DOHH2 (cell line): ENCODE measurements around the gene CKM.

Experiments used
- H3F3A ChIP-seq: fragments of 200-600 bp; sonication (generic), shearing (Covaris generic); 2 replicates; pipeline ENCODE4 v1.6.0; 2016; ENCODE audit warnings: antibody characterized with exemption, mild to moderate bottlenecking; ENCODE audit not compliant: control insufficient read depth, insufficient read depth
- H3K27ac ChIP-seq: fragments of 200-600 bp; sonication (generic); 2 replicates; pipeline ENCODE4 v1.5.1; 2014; ENCODE audit warnings: low read depth, mild to moderate bottlenecking, low read length, moderate library complexity
- H3K27me3 ChIP-seq: fragments of 200-600 bp; sonication (generic); 2 replicates; pipeline ENCODE4 v1.6.1; 2014; ENCODE audit warnings: mild to moderate bottlenecking, low read length, mixed read lengths; ENCODE audit not compliant: control insufficient read depth
- H3K36me3 ChIP-seq: fragments of 200-600 bp; sonication (generic); 2 replicates; pipeline ENCODE4 v1.6.1; 2014; ENCODE audit warnings: mild to moderate bottlenecking, low read length, moderate library complexity, mixed read lengths; ENCODE audit not compliant: control insufficient read depth
- H3K4me1 ChIP-seq: fragments of 200-600 bp; sonication (generic); 2 replicates; pipeline ENCODE4 v1.6.1; 2014; ENCODE audit warnings: mild to moderate bottlenecking, low read length, mixed read lengths; ENCODE audit not compliant: control insufficient read depth
- H3K4me2 ChIP-seq: fragments of 200-600 bp; sonication (generic); 2 replicates; pipeline ENCODE4 v1.6.0; 2014; ENCODE audit warnings: mild to moderate bottlenecking, low read length, moderate library complexity
- H3K4me3 ChIP-seq: fragments of 200-600 bp; sonication (generic); 2 replicates; pipeline ENCODE4 v1.5.1; 2014; ENCODE audit warnings: mild to moderate bottlenecking, low read length, mixed read lengths
- H3K79me2 ChIP-seq: fragments of 200-600 bp; sonication (generic); 2 replicates; pipeline ENCODE4 v1.6.1; 2014; ENCODE audit warnings: mild to moderate bottlenecking, low read length, mixed read lengths; ENCODE audit not compliant: control insufficient read depth
- H3K9me2 ChIP-seq: fragments of 200-600 bp; sonication (generic); replicated peaks from 2 replicates; pipeline ENCODE4 v1.6.1; 2014; ENCODE audit warnings: mild to moderate bottlenecking, low read length, mixed read lengths; ENCODE audit not compliant: control insufficient read depth
- H3K9me3 ChIP-seq: fragments of 200-600 bp; sonication (generic); 2 replicates; pipeline ENCODE4 v1.6.1; 2014; ENCODE audit warnings: antibody characterized with exemption, low read length, mixed read lengths; ENCODE audit not compliant: control insufficient read depth, insufficient read depth
- H4K20me1 ChIP-seq: fragments of 200-600 bp; sonication (generic); 2 replicates; pipeline ENCODE4 v1.6.0; 2014; ENCODE audit warnings: low read depth, mild to moderate bottlenecking, antibody characterized with exemption, low read length, moderate library complexity; ENCODE audit not compliant: control insufficient read depth, insufficient read depth
- CTCF ChIP-seq: fragments of 200-600 bp; sonication (generic); IDR thresholded peaks from one replicate; pipeline ENCODE4 v1.5.1; 2014; ENCODE audit warnings: antibody characterized with exemption, mild to moderate bottlenecking, low read depth, low read length; ENCODE audit not compliant: poor library complexity, severe bottlenecking
- EZH2phosphoT487 ChIP-seq: fragments of 200-600 bp; sonication (generic); IDR thresholded peaks from 2 replicates; pipeline ENCODE4 v1.6.1; 2017; ENCODE audit warnings: borderline replicate concordance, mild to moderate bottlenecking, antibody characterized with exemption, low read length, moderate library complexity, mixed read lengths

CKM gene

GRCh38 chr19:45298264-45298663 lies 24.4 kb downstream of the CKM start:
- Histone ChIP-seq H3K4me1 (no peaks in the 10 kb centered on the region), H4K20me1 (no peaks in the 10 kb centered on the region), H3K4me2 (no peak overlapping the region), H3K27ac (no peak overlapping the region), H3K9me2 (no peaks in the 10 kb centered on the region), H3K27me3 (no peaks in the 10 kb centered on the region), H3K4me3 (no peak overlapping the region), H3K9me3 (no peaks in the 10 kb centered on the region), H3F3A (no peaks in the 10 kb centered on the region), H3K36me3 (no peaks in the 10 kb centered on the region), H3K79me2 (no peaks in the 10 kb centered on the region)
- TF ChIP-seq CTCF (no peak), EZH2phosphoT487 (no peak)

GRCh38 chr19:45297674-45298073 lies 25.0 kb downstream of the CKM start:
- Histone ChIP-seq H3K9me2 (no peaks in the 10 kb centered on the region), H3K79me2 (no peaks in the 10 kb centered on the region), H3K27ac (no peak overlapping the region), H3K27me3 (no peaks in the 10 kb centered on the region), H3K4me3 (no peak overlapping the region), H3K36me3 (no peaks in the 10 kb centered on the region), H3F3A (no peaks in the 10 kb centered on the region), H3K4me1 (no peaks in the 10 kb centered on the region), H3K4me2 (no peak overlapping the region), H3K9me3 (no peaks in the 10 kb centered on the region), H4K20me1 (no peaks in the 10 kb centered on the region)
- TF ChIP-seq CTCF (no peak), EZH2phosphoT487 (no peak)

GRCh38 chr19:45296355-45296754 lies 26.3 kb downstream of the CKM start:
- H3K27ac ChIP-seq = no peak overlapping the region
- no peaks in the 10 kb centered on the region for H3K9me3 ChIP-seq
- no peaks in the 10 kb centered on the region for H3K4me1 ChIP-seq
- H3K27me3 ChIP-seq = no peaks in the 10 kb centered on the region
- H3K9me2 ChIP-seq = no peaks in the 10 kb centered on the region
- H3K4me2 ChIP-seq = no peak overlapping the region
- H3K36me3 ChIP-seq = no peaks in the 10 kb centered on the region
- H4K20me1 ChIP-seq = no peaks in the 10 kb centered on the region
- no peaks in the 10 kb centered on the region for H3F3A ChIP-seq
- no peaks in the 10 kb centered on the region for H3K79me2 ChIP-seq
- TF ChIP-seq CTCF (no peak), EZH2phosphoT487 (no peak)
- H3K4me3 ChIP-seq = no peak overlapping the region

GRCh38 chr19:45295873-45296272 lies 26.8 kb downstream of the CKM start:
- Histone ChIP-seq H3K36me3 (no peaks in the 10 kb centered on the region), H3K4me2 (no peak overlapping the region), H3K9me2 (no peaks in the 10 kb centered on the region), H3K4me1 (no peaks in the 10 kb centered on the region), H3F3A (no peaks in the 10 kb centered on the region), H3K4me3 (no peak overlapping the region), H3K27ac (no peak overlapping the region), H3K79me2 (no peaks in the 10 kb centered on the region), H3K9me3 (no peaks in the 10 kb centered on the region), H3K27me3 (no peaks in the 10 kb centered on the region), H4K20me1 (no peaks in the 10 kb centered on the region)
- TF ChIP-seq EZH2phosphoT487 (no peak), CTCF (no peak)
